Astrocyte of the spinal cord (primary cell): ENCODE data around the gene SLC4A7.
A peak's percentile ranks its signal among the peaks of the same experiment; 100 is the strongest.
"Not testable (repeated sequence)": the region's sequence is repeated elsewhere in the genome, so short reads cannot be mapped to it uniquely, and the experiment has no call there.

ENCODE experiments used
- DNase-seq: peaks from one replicate; pipeline ENCODE4 v3.0.0; 2011; ENCODE audit warnings: low read depth, low spot score
- H3K4me3 ChIP-seq: 2 replicates; pipeline ENCODE4 v1.5.1; 2011; ENCODE audit warnings: low read depth, mild to moderate bottlenecking, low read length, moderate library complexity
- in situ Hi-C: cut with HindIII; loops from 2 replicates; pipeline ENCODE4 v1.10.0; 2017; ENCODE audit warnings: low sequenced_read_pairs
- TF ChIP-seq, protein P1 (sequence below): IDR thresholded peaks from 2 replicates; pipeline ENCODE4 v1.5.1; 2012; ENCODE audit warnings: low read depth, mild to moderate bottlenecking, low read length, inconsistent platforms

Gene SLC4A7

DNA sequence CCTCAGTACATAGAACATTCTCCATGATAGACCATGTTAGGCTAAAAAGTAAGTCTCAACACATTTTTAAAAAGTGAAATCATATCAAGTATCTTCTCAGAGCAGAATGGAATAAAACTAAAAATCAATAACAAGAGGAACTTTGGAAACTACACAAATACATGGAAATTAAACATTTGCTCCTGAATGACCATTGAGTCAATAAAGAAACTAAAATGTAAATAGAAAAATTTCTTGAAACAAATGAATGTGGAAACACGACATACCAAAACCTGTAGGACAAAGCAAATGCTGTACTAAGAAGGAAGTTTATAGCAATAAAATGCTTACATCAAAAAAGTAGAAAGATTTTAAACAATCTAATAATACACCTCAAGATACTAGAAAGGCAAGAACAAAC lies 148.6 kb downstream of the SLC4A7 start:
- TF ChIP-seq, protein P1, sequence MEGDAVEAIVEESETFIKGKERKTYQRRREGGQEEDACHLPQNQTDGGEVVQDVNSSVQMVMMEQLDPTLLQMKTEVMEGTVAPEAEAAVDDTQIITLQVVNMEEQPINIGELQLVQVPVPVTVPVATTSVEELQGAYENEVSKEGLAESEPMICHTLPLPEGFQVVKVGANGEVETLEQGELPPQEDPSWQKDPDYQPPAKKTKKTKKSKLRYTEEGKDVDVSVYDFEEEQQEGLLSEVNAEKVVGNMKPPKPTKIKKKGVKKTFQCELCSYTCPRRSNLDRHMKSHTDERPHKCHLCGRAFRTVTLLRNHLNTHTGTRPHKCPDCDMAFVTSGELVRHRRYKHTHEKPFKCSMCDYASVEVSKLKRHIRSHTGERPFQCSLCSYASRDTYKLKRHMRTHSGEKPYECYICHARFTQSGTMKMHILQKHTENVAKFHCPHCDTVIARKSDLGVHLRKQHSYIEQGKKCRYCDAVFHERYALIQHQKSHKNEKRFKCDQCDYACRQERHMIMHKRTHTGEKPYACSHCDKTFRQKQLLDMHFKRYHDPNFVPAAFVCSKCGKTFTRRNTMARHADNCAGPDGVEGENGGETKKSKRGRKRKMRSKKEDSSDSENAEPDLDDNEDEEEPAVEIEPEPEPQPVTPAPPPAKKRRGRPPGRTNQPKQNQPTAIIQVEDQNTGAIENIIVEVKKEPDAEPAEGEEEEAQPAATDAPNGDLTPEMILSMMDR, result no peak
- no peak for DNase-seq
- in situ Hi-C loops, result no loop called here

DNA sequence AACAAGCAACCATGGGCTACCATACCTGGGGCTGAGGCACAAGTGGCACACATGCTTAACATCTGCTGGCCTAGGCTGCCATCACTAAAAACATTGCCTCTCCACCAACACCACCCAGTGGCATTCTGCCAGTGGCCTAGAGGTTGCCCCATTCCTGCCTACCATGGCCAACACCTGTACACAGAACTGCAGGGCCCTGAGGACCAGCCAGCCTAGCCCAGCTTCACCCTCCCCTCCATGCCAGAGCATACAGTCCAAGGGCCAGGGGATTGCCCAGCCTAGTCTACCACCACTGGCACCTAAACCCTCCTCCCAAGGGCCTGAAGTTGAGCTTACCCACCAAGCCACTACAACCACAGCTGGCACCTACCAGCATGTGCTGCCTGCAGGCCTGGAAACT lies 150.3 kb downstream of the SLC4A7 start:
- in situ Hi-C loops, result no loop called here
- TF ChIP-seq, protein P1, result no peak
- H3K4me3 ChIP-seq, result no peak overlapping the region
- DNase-seq, result no peak

More for the DNA sequence above, 148.6 kb downstream of the SLC4A7 start:
- no peak overlapping the region for H3K4me3 ChIP-seq

DNA sequence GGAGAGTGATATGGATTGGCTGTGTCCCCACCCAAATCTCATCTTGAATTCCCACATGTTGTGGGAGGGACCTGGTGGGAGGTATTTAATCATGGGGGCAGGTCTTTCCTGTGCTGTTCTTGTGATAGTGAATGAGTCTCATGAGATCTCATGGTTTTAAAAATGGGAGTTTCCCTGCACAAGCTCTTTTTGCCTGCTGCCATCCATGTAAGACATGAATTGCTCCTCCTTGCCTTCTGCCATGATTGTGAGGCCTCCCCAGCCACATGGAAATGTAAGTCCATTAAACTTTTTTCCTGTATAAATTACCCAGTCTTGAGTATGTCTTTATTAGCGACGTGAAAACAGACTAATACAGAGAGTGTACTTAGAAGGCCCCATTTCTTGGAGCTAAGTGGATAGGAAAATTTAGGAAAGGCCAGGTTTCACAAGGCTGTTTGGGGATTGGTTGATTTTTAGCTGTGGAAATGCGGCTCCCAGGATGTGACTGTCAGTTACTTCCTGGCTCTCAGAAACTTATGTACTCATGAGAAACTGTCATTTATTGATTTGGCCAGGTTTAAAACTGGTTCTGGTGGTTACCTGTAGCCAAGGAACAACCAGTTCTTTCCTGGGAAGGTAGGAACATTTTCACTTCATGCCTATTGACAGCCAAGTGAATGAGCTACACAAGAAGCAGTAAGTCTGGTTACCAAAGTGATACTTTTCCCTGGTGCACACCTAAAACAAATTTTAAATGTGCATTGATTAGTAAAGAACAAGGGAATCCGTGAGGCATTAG lies 155.0 kb downstream of the SLC4A7 start:
- not testable (repeated sequence) for DNase-seq

DNA sequence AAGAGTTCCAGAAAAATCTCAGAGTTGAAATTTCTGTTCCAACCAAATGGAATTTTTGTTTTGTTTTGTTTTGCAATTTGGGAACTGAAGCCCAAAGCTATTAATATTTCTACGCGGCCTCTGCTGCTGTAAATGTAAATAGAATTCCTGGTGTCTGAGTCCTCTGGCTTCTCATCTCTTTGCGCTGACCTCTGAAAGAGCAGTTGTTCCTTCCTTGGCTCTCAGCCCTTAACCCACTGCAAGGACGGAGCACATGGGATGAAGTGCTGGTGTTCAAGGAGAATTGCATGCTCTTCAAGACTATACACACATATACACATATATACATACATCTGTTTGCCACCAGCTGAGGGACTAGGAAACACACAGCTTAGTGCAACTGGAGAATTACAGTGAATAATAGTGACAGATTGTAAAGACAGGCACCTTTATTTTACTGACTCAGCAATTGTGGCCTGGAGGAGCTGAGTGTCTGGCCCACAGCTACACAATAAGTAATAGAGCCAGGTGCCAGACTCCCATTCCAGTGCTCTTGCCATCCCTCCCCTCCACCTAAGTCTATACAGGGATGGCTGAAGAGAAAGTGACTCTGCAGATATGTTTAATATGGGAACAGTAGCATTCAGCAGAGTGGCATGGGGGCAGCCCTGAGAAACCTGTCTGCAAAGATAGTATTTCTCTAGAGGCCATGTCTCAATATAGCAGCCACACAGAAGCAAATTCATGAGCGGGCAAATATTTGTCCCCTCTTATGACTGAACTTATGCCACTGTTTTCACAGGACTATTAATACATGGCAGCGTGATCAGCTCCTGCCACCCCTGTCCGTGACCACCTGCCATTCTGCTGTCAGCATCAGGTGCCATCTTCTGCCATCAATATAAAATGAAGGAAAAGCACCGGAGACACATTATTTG lies 157.3 kb downstream of the SLC4A7 start:
- in situ Hi-C loops, result no loop called here
- DNase-seq, result peak; percentile 87
- TF ChIP-seq, protein P1, result no peak
- no peak overlapping the region for H3K4me3 ChIP-seq

More for the DNA sequence above, 155.0 kb downstream of the SLC4A7 start:
- in situ Hi-C loops, H3K4me3 ChIP-seq: not testable (repeated sequence)

DNA sequence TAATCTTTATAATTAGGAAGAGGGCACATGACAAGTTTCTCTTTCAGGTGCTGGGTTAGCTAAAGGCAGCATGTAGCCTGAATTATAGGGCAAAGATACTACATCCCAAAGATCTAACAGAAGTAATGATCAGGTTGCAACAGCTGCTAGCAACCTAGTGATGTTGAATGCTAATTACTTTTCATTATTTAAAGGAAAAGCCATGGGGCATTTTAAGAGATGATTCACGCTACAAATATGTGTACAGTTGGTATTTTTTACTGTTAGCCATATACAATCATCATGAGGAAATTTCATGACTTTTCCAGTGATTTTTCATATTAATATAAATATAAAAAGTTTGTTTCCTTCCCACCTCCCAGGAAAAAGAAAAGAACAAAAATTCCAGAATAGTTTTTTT lies 158.0 kb downstream of the SLC4A7 start:
- TF ChIP-seq, protein P1, result no peak
- in situ Hi-C loops, result no loop called here
- H3K4me3 ChIP-seq, result no peak overlapping the region
- DNase-seq, result no peak

DNA sequence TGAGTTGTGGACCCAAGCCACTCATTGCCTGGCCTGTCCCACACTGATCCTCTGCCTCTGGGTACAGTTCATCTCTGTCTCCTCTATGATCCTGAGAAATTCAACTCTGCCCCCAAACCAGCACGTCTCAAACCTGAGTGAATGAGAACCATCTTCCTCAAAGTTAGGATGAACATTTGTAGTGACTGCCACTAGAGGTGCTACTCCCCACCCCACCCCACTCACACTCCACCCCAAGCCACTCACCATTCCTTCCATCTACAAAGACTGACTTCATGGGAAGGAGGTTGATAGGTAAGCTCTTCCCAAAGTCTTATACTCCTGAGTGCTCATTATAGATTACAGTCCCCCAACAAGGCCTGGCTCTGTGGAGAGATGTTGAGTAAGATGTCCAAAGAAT lies 158.8 kb downstream of the SLC4A7 start:
- TF ChIP-seq, protein P1, result no peak
- no peak for DNase-seq
- H3K4me3 ChIP-seq, result no peak overlapping the region
- in situ Hi-C loops, result no loop called here

DNA sequence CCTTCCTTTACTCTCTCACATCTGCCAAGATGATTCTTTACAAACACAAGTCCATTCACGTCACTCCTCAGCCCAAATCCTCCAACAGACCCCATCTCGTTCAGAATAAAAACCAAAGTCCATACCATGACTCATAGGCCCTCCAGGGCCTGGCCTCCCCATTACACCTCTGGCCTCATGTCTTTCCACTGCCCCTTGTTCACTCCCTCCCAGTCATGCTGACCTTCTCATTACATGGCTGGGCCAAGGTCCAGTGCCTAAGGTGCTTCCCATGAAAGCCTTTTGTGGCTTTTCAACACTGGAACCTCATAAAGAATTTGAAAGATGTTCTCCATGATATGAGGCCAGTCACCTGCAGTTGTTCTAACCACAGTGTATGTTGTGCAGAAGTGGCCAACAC lies 159.5 kb downstream of the SLC4A7 start:
- H3K4me3 ChIP-seq, result no peak overlapping the region
- DNase-seq, result no peak
- in situ Hi-C loops, result no loop called here
- TF ChIP-seq, protein P1, result no peak
